SU-DHL-6 (cell line): Measurements from ENCODE around the gene ITGB7.

Source experiments
- H2AFZ ChIP-seq: fragments of 200-600 bp; sonication (generic); 2 replicates; pipeline ENCODE4 v1.6.1; 2014; ENCODE audit warnings: low read depth, mild to moderate bottlenecking, moderate library complexity, mixed read lengths, antibody characterized with exemption, low read length; ENCODE audit not compliant: severe bottlenecking
- H3F3A ChIP-seq: fragments of 200-600 bp; shearing (Covaris generic); 2 replicates; pipeline ENCODE4 v1.6.0; 2016; ENCODE audit warnings: antibody characterized with exemption, mild to moderate bottlenecking; ENCODE audit not compliant: insufficient read depth
- H3K27ac ChIP-seq: fragments of 200-600 bp; sonication (generic); 2 replicates; pipeline ENCODE4 v1.5.1; 2016; ENCODE audit warnings: low read depth, mild to moderate bottlenecking, low read length, moderate library complexity, mixed read lengths
- H3K27me3 ChIP-seq: fragments of 200-600 bp; sonication (generic), shearing (Covaris generic); 2 replicates; pipeline ENCODE4 v1.6.0; 2014; ENCODE audit warnings: mild to moderate bottlenecking, low read length
- H3K36me3 ChIP-seq: fragments of 200-600 bp; sonication (generic); 2 replicates; pipeline ENCODE4 v1.6.1; 2014; ENCODE audit warnings: mild to moderate bottlenecking, low read length, mixed read lengths
- H3K4me2 ChIP-seq: fragments of 300-600, 200-600 bp; shearing (Covaris generic), sonication (generic); 2 replicates; pipeline ENCODE4 v1.6.0; 2014; ENCODE audit warnings: low read length, low read depth, mild to moderate bottlenecking; ENCODE audit not compliant: poor library complexity, severe bottlenecking
- H3K4me3 ChIP-seq: fragments of 200-600 bp; sonication (generic); 2 replicates; pipeline ENCODE4 v1.5.1; 2014; ENCODE audit warnings: antibody characterized with exemption, low read length, mild to moderate bottlenecking, mixed read lengths; ENCODE audit not compliant: insufficient read depth, poor library complexity, severe bottlenecking
- H3K79me2 ChIP-seq: fragments of 200-600 bp; sonication (generic); 2 replicates; pipeline ENCODE4 v1.6.1; 2014; ENCODE audit warnings: mild to moderate bottlenecking, low read length, moderate library complexity; ENCODE audit not compliant: insufficient read depth
- H3K9ac ChIP-seq: fragments of 200-600 bp; sonication (generic); 2 replicates; pipeline ENCODE4 v1.7.0; 2014; ENCODE audit warnings: mild to moderate bottlenecking, low read length
- H3K9me2 ChIP-seq: fragments of 200-600 bp; sonication (generic); replicated peaks from 2 replicates; pipeline ENCODE4 v1.6.1; 2014; ENCODE audit warnings: low read length; ENCODE audit not compliant: insufficient read depth
- H3K9me3 ChIP-seq: fragments of 200-600 bp; sonication (generic); 2 replicates; pipeline ENCODE4 v1.6.1; 2014; ENCODE audit warnings: low read length, mixed read lengths; ENCODE audit not compliant: insufficient read depth
- H4K20me1 ChIP-seq: fragments of 200-600 bp; sonication (generic); 2 replicates; pipeline ENCODE4 v1.6.1; 2014; ENCODE audit warnings: low read depth, mild to moderate bottlenecking, antibody characterized with exemption, low read length, moderate library complexity, mixed read lengths
- CTCF ChIP-seq: fragments of 200-600 bp; sonication (generic); IDR thresholded peaks from one replicate; pipeline ENCODE4 v1.5.1; 2017; ENCODE audit warnings: antibody characterized with exemption, mild to moderate bottlenecking, low read length, moderate library complexity; ENCODE audit not compliant: insufficient read depth, poor library complexity, severe bottlenecking
- EZH2phosphoT487 ChIP-seq: fragments of 200-600 bp; sonication (generic), shearing (Covaris generic); conservative IDR thresholded peaks from 2 replicates; pipeline ENCODE4 v1.6.1; 2018; ENCODE audit warnings: mild to moderate bottlenecking, antibody characterized with exemption, low read length, moderate library complexity, mixed read lengths

ITGB7 gene

GRCh38 chr12:53230108-53230845 lies 23.2 kb upstream of the ITGB7 start:
- H3K9me3 ChIP-seq = no peaks in the 10 kb centered on the region
- no peaks in the 10 kb centered on the region for H3F3A ChIP-seq
- H3K9me2 ChIP-seq = no peaks in the 10 kb centered on the region
- no peak overlapping the region for H3K27ac ChIP-seq
- H3K27me3 ChIP-seq = no peaks in the 10 kb centered on the region; the same call in 1 of the 2 replicates
- H3K36me3 ChIP-seq = no peaks in the 10 kb centered on the region
- H3K79me2 ChIP-seq = no peaks in the 10 kb centered on the region
- no peak for TF ChIP-seq EZH2phosphoT487
- no peak for TF ChIP-seq CTCF
- H2AFZ ChIP-seq = no peak overlapping the region
- H3K4me2 ChIP-seq = no peak overlapping the region
- H3K4me3 ChIP-seq = no peak overlapping the region
- H3K9ac ChIP-seq = no peak overlapping the region
- no peaks in the 10 kb centered on the region for H4K20me1 ChIP-seq

GRCh38 chr12:53229454-53229853 lies 22.4 kb upstream of the ITGB7 start:
- Histone ChIP-seq H3K9ac (no peak overlapping the region), H3K79me2 (no peaks in the 10 kb centered on the region), H3K27me3 (no peaks in the 10 kb centered on the region; the same call in 1 of the 2 replicates), H3K4me2 (no peak overlapping the region), H3K27ac (no peak overlapping the region), H3F3A (no peaks in the 10 kb centered on the region), H4K20me1 (no peaks in the 10 kb centered on the region), H2AFZ (no peak overlapping the region), H3K9me3 (no peaks in the 10 kb centered on the region), H3K36me3 (no peaks in the 10 kb centered on the region), H3K4me3 (no peak overlapping the region), H3K9me2 (no peaks in the 10 kb centered on the region)
- TF ChIP-seq CTCF = no peak
- TF ChIP-seq EZH2phosphoT487 = no peak

DNA sequence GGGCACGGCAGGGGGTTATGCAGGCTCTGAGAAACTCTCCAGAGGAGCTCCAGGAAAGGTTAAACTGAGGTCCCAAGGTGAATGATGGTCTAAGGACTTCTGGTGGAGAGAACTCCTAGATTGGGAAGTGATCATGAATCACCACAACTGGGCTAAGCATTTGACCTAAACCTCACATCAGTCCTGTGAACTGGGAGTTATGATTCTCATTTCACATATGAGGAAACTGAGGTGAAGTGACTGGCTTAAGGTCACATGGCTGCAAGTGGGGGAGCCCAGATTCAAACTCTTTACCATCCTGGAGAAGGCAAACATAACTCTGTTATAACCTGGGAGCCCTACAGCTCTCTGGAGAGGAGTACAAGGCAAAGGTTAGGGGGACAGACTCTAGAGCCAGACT lies 20.8 kb upstream of the ITGB7 start:
- no peak overlapping the region for H3K9ac ChIP-seq
- no peak overlapping the region for H3K4me3 ChIP-seq
- no peaks in the 10 kb centered on the region for H3K9me3 ChIP-seq
- no peaks in the 10 kb centered on the region for H3K79me2 ChIP-seq
- no peak overlapping the region for H2AFZ ChIP-seq
- no peak overlapping the region for H3K27ac ChIP-seq
- H3K36me3 ChIP-seq = no peaks in the 10 kb centered on the region
- H3F3A ChIP-seq = no peaks in the 10 kb centered on the region
- no peaks in the 10 kb centered on the region for H4K20me1 ChIP-seq
- TF ChIP-seq CTCF = no peak
- no peak for TF ChIP-seq EZH2phosphoT487
- H3K27me3 ChIP-seq = no peaks in the 10 kb centered on the region; the same call in 1 of the 2 replicates
- H3K4me2 ChIP-seq = no peak overlapping the region
- no peaks in the 10 kb centered on the region for H3K9me2 ChIP-seq
